ENCODE data around the gene CSK. TPM values are rescaled to one million over a fixed set of nuclear protein-coding genes. Genes with fewer than 3 reads are reported as not detected.

Gene CSK
- total RNA-seq, 1 experiment from 2014 or later, result 103 TPM

DNA sequence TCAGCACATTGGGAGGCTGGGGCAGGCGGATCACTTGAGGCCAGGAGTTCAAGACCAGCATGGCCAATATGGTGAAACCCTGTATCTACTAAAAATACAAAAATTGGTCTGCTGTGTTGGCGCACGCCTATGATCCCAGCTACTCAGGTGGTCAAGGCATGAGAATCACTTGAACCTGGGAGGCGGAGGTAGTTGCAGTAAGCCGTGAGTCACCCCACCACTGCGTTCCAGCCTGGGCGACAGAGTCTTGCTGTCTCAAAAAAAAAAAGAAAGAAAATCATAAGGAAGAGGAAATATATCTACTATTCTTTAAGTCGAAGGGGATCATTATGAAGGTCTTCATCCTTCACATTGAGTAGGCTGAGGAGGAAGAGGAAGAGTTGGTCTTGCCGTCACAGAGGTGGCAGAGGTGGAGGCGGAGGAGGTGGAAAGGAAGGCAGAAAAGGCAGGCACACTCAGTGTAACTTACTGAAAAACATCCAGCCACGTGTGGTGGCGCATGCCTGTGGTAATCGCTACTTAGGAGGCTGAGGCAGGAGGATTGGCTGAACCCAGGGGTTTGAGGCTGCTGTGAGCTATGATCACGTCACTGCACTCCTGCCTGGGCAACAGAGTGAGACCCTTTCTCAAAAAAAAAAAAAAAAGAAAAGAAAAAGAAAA is 14.2 kb downstream of the CSK start:
- H3K9me3 ChIP-seq (ENCODE audit: low read depth, low read length, poor library complexity, severe bottlenecking), result no peaks in the 10 kb centered on the region
- DNase-seq (ENCODE audit: low spot score), result no peak
- H3K27ac ChIP-seq (ENCODE audit: low read depth, low read length, poor library complexity, severe bottlenecking), result no peak overlapping the region
- TF ChIP-seq CTCF (conservative IDR thresholded peaks at IDR 0.05; ENCODE audit: low read depth, low read length), result no peak
- peaks cover 18% of the 10 kb centered on the region for H3K36me3 ChIP-seq (ENCODE audit: insufficient read depth, low read length, poor library complexity, severe bottlenecking)
- POLR2A ChIA-PET (ENCODE audit: low non-redundant PET), result no interaction called here
- intact Hi-C loops (cut with micrococcal nuclease; ENCODE audit: unreplicated experiment), result no loop called here
- H3K27me3 ChIP-seq (replicated peaks; ENCODE audit: insufficient read depth, low read depth, low read length, poor library complexity), result no peaks in the 10 kb centered on the region
- H3K4me3 ChIP-seq (ENCODE audit: low read depth, low read length, poor library complexity, severe bottlenecking), result no peak overlapping the region
- CTCF ChIA-PET, result interaction anchor here (0.7 kb wide), 2 partner anchors 161 to 217 kb away, joined by 4 to 5 read pairs; no protein-coding TSS in a partner anchor
- BruUV-seq (replicated peaks), result TSS peak; percentile 15
- peaks cover 2% of the 10 kb centered on the region for H3K4me1 ChIP-seq (ENCODE audit: insufficient read depth, low read length, poor library complexity, severe bottlenecking)

DNA sequence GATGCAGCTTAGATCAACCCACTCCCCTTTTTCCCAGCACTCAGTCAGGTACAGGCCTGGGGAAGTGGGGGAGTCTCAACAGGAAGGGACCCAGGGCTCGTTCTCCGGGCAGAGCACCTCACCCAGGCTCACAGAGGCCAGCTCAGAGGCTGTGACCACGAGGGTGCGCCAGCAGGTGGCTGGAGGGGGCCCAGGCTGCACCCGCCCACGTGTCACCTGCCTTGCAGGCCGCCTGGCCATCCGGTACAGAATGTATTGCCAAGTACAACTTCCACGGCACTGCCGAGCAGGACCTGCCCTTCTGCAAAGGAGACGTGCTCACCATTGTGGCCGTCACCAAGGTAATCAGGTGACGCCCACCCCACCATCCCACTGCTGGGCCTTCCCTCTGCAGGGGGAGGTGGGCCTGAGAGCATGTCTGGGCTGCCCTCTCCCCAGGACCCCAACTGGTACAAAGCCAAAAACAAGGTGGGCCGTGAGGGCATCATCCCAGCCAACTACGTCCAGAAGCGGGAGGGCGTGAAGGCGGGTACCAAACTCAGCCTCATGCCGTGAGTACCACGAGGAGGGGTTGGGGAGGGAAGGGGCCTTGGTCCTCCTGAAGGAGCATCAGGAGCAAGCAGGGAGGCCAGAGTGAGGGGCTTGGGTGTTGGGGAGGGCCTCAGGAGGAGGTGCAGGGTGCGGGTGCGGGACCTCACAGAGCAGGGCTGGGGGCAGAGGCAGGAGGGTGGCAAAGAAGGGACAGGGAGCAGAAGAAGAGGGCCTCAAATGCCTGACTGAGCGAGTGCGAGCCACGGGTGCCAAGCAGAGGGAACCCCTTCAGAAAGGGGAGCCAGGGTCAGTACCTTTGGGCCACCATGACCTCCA is 16.7 kb downstream of the CSK start:
- Histone ChIP-seq H3K27ac (ENCODE audit: low read depth, low read length, poor library complexity, severe bottlenecking) (no peak overlapping the region), H3K4me3 (ENCODE audit: low read depth, low read length, poor library complexity, severe bottlenecking) (no peak overlapping the region), H3K36me3 (ENCODE audit: insufficient read depth, low read length, poor library complexity, severe bottlenecking) (peaks cover 40% of the 10 kb centered on the region), H3K4me1 (ENCODE audit: insufficient read depth, low read length, poor library complexity, severe bottlenecking) (no peaks in the 10 kb centered on the region), H3K9me3 (ENCODE audit: low read depth, low read length, poor library complexity, severe bottlenecking) (no peaks in the 10 kb centered on the region), H3K27me3 (replicated peaks; ENCODE audit: insufficient read depth, low read depth, low read length, poor library complexity) (no peaks in the 10 kb centered on the region)
- ChIA-PET POLR2A (ENCODE audit: low non-redundant PET) (no interaction called here), CTCF (interaction anchor here (1.8 kb wide), 1 partner anchor 28 kb away, joined by 8 read pairs; no protein-coding TSS in a partner anchor)
- no peak for DNase-seq (ENCODE audit: low spot score)
- intact Hi-C loops (cut with micrococcal nuclease; ENCODE audit: unreplicated experiment), result no loop called here
- TF ChIP-seq EZH2 (IDR thresholded peaks at IDR 0.05; ENCODE audit: borderline replicate concordance, low read depth, low read length, poor library complexity, severe bottlenecking) (no peak), CTCF (conservative IDR thresholded peaks at IDR 0.05; ENCODE audit: low read depth, low read length) (no peak)
- BruUV-seq (replicated peaks), result no TSS peak

- Histone ChIP-seq H3K27ac (ENCODE audit: low read depth, low read length, poor library complexity, severe bottlenecking) (no peak overlapping the region), H3K9me3 (ENCODE audit: low read depth, low read length, poor library complexity, severe bottlenecking) (no peaks in the 10 kb centered on the region), H3K36me3 (ENCODE audit: insufficient read depth, low read length, poor library complexity, severe bottlenecking) (peaks cover 40% of the 10 kb centered on the region), H3K4me1 (ENCODE audit: insufficient read depth, low read length, poor library complexity, severe bottlenecking) (no peaks in the 10 kb centered on the region), H3K27me3 (replicated peaks; ENCODE audit: insufficient read depth, low read depth, low read length, poor library complexity) (no peaks in the 10 kb centered on the region), H3K4me3 (ENCODE audit: low read depth, low read length, poor library complexity, severe bottlenecking) (no peak overlapping the region)
- POLR2A ChIA-PET (ENCODE audit: low non-redundant PET), result no interaction called here
- no peak for DNase-seq (ENCODE audit: low spot score)
- CTCF ChIA-PET, result interaction anchor here (1.8 kb wide), 1 partner anchor 29 kb away, joined by 8 read pairs; no protein-coding TSS in a partner anchor
- BruUV-seq (replicated peaks), result no TSS peak
- intact Hi-C loops (cut with micrococcal nuclease; ENCODE audit: unreplicated experiment), result no loop called here
- TF ChIP-seq CTCF (conservative IDR thresholded peaks at IDR 0.05; ENCODE audit: low read depth, low read length) (no peak), EZH2 (IDR thresholded peaks at IDR 0.05; ENCODE audit: borderline replicate concordance, low read depth, low read length, poor library complexity, severe bottlenecking) (no peak)
Measured at GRCh38 chr15:74799255-74799855, 17.5 kb downstream of the CSK start.
